HG02571 (cell line): Measurements from ENCODE around the gene WNK1.
"Not testable (repeated sequence)": the region's sequence is repeated elsewhere in the genome, so short reads cannot be mapped to it uniquely, and the experiment has no call there.

Experiments used
- ATAC-seq: cut with Tn5 transposase; IDR thresholded peaks from one replicate; pipeline ENCODE4 v1.9.1; 2021; ENCODE audit warnings: mild to moderate bottlenecking, moderate library complexity; ENCODE audit not compliant: unreplicated experiment

The WNK1 gene

GRCh38 chr12:777550-778047 is 25.2 kb downstream of the WNK1 start:
- no peak for ATAC-seq

- no peak for ATAC-seq
These were observed 26.2 kb downstream of the WNK1 start for GRCh38 chr12:778615-779014.

DNA sequence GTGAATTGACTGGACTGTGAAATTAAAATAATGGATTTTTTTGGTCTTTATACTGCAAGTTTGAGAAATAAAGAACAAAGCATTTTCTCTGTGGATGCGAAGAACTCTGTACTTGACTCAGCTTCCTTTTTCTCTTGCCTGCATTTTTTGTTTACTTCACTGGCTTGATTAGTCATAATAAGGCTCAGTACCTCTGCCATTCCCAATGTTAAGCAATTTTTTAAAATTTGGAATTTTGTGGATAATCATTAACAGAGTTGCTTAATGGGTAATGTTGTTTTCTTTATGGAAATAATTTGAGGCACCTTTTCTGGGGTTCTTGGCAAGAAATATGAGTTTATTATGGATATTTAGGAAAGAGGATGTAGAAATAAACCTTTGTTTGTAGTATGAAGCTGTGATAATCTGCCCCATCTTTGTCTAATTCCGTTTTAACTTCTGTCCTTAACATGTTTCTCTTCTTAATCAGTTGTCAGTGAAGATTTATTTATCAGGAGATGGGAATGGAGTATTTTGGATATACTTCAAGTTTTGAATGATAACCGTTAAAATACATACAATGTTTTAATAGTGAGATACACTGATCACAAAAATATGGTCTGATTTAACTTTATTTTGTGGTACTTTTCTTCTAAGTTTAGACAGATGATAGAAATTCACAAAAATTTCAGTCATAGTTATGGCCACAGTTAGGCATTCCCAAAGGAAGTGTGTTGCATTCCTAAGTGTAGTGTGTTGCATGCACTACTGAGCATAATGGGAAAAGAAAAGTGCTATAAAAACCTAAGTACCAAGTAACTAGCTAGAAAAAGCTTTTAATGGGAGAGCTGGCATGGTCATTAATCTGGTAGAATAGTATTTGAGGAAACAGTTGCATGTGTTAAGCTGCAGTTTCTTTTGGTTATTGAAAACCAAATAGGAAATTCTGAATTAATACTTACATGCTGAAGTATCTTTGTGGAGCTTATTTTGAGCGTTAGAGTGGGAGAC is 27.7 kb downstream of the WNK1 start:
- ATAC-seq = no peak

DNA sequence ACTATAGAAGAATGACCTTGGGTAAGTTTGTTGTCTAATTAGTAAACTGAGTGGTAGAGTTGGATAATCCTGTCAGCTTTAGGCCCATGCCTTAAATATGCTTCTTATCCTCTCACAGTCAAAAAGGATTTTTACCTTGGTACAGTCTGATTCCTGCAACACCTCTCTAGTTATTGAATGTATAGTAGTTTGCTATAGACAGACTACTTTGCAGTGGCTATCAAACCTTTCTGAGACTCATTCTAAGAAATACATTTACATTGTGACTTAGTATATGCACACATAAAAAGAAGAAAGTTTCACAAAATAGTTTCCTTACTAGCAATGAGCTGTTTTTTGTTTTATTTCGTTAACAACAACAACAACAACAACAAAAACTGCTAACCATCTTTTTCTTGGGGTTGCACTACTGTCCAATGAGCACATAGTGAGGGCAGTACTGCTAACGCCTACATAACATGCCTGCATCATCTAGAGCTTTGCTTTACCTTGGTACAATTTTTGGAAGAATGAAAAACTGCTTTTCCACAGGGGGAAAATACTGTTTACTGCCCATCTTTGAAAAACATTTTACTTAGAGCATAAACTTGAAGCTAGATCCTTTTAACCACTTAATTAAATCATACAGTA is 28.5 kb downstream of the WNK1 start:
- no peak for ATAC-seq

DNA sequence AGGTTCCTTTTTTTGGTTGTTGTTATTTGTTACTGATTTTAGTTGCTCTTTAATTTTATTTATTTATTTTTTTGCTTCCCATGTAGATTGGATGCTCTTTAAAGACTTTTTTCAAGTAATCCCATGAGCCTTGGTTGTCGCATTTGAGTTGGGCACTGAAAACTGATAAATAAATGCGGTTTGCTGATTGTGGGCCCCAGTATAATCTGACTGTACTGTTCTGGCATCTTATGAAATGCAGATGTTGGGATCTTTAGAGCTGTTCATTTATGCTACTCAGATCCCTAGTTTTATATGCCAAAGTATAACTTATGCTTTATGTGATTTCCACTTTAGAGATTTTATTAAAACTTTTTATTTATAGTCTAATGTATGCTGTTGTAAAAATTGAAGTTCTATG is 33.3 kb downstream of the WNK1 start:
- no peak for ATAC-seq

DNA sequence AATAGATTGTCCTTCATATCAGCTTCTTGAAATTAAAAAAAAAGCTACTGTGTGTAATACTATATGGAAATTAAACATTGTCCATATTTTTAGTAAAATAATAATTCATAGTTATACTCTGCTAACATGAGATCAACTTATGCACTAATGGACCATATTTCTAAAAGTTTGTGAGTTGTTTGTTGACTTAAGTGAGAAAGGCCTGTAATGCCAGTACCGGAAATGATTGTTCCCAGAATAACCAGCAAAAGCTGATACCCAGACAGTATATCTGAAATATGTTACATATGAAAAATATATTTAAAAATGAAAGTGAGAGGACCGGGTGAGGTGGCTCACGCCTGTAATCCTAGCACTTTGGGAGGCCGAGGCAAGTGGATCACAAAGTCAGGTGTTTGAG is 35.9 kb downstream of the WNK1 start:
- ATAC-seq = no peak

DNA sequence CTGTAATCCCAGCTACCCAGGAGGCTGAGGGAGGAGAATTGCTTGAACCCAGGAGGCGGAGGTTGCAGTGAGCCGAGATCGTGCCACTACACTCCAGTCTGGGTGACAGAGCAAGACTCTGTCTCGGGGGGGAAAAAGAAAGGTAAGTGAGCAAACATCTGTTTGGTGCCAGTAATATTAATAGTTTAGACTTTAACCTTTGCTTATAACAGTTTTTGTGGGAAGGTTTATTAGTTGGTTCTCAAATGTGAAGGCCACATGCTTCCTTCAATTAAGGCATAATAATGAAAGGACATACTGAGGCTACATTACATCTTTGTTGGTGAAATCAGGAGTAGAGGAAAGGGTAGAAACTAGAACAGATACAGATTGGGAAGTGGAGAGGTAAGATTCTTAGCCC is 36.4 kb downstream of the WNK1 start:
- ATAC-seq = not testable (repeated sequence)

DNA sequence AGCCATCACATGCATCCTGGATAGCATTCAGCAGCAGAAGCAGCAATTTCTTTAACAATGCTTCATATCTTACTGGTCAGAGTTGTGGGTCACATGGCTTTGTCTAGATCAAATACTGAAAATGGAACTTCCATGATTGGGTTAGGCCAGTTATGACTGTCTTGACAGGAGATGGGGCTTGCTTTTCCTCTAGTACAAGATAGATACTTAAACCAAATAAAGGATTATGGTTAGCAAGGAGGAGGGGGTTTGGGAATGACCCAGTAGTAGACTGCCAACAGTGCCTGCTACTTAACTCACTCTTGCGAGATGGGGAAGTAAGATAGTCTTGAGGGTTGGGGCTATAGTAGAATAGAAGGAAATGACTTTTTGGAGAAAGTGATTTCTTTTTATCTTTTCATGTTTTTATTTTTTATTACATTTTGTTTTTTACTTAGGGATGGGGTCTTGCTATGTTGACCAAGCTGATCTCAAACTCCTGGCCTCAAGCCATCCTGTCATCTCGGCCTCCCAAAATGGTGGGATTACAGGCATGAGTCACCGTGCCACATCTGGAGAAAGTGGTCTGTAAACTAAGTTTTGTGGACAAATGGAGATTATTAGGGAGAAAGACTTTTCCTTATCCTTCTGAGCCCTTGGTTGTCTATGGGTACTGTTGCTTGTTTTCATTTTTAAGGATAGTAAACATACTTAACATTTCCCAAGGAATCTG is 37.6 kb downstream of the WNK1 start:
- no peak for ATAC-seq

DNA sequence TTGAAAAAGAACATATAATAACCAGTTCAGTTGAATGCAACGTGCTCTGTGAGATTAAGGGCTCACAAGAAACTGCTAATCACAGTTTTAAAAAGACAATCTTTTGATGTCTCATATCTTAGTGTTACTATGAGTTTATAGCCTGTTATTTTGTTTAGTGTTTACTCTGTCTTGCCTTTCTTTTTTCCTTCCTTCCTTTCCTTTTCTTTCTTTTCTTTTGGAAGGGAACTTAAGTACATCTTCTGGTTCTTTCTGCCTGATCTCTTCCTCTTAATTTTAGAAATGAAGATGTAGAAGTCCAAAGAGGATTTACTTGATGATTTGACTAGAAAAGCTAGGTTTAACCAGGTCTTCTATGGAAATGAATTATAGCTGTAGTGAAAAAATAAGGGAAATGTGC is 38.2 kb downstream of the WNK1 start:
- ATAC-seq = no peak

- ATAC-seq = no peak
These were observed 40.7 kb downstream of the WNK1 start for GRCh38 chr12:793037-793436.

- no peak for ATAC-seq
These were observed 41.3 kb downstream of the WNK1 start for GRCh38 chr12:793711-794110.

DNA sequence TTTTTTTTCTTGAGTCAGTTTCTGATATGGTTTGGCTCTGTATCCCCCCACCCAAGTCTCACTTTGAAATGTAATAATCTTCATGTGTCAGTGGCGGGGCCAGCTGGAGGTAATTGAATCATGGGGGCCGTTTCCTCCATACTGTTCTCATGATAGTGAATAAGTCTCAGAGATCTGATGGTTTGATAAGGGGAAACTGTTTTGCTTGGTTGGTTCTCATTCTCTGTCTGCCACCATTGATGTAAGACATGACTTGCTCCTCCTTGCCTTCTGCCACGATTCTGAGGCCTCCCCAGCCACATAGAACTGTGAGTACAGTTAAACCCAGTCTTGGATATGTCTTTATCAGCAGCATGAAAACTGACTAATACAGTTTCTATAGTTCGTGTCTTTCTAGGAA is 42.9 kb downstream of the WNK1 start:
- ATAC-seq = no peak

- ATAC-seq = no peak
These were observed 48.0 kb downstream of the WNK1 start for GRCh38 chr12:800401-800800.

- ATAC-seq = no peak
These were observed 50.1 kb downstream of the WNK1 start for GRCh38 chr12:802242-803120.

DNA sequence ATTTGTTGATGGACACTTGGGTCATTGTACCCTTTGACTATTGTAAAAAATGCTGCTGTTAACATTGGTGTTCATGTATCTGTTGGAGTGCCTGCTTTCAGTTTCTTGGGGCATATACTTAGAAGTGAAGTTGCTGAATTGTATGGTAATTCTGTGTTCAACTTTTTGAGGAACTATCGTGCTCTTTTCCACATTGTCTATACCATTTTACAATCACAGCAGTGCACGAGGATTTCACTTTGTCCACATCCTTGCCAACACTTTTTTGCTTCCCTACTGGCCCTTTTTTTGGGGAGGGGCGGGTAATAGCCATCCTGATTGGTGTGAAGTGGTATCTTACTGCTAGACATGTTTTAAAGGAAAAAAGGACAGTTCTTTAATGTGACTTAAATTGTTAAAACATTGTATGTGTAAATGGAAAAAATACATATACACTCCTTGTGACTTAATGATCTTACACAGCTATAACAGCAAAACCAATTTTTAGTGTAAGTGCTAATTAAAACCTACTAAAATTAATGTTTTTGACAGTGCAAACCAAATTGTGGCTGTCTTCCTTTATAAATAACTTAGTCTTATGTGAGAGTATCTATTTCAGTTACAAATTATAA is 52.7 kb downstream of the WNK1 start:
- no peak for ATAC-seq

DNA sequence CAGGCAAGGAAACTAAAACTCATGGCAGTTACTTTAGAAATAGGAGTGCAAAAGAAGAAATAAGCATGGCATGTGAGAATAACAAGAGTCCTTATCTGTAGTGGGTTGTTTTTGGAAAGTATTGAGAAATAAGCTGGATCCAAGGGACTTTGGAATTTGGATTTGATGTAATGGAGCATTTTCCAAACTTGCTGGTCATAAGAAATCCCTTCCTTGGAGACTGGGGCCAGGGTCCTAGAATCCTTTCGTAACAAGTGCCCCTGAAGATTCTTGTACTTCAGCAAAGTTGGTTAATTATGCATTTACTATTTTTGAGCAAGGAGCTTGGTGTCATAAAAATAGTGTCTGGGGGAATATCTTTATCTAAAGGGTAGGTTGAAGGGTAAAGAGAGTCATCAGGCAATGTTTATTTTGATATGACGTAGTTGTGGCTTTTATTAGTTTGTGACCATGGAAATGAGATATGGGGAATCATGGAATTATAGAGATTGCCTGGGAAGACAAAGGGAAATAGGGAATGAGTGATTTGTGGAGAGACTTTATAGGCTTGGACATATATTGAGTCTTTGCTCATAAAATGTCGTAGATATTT is 53.9 kb downstream of the WNK1 start:
- ATAC-seq = no peak

DNA sequence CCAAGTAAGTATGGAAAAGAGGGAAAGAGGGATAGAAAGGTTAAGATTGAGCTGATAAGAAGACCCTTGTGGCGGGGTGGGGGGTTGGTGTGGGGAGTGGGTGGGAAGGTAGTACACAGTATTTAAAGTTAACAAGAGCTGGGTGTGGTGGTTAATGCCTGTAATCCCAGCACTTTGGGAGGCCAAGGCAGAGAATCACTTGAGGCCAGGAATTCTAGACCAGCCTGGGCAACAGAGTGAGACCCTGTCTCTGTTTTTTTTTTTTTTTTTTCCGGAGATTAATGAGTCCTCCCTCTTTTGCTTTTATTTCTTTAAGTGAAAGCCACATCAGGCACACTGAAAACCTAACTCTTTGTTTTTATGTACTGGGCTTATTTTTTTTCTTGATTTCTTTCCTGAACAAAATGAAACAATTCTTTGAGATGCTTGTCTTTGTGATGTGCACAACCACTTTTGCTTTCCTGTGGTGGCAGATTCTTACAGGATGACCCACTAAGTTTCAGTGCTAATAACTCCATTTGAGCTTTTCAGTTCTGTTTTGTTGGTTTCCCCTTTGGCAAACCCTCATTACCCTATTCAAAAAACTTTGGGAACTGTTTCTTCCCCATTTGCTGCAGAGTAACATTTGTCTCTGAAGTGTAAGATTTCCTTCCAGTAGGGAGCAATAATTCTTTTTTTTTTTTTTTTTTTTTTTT is 54.8 kb downstream of the WNK1 start:
- ATAC-seq = no peak

DNA sequence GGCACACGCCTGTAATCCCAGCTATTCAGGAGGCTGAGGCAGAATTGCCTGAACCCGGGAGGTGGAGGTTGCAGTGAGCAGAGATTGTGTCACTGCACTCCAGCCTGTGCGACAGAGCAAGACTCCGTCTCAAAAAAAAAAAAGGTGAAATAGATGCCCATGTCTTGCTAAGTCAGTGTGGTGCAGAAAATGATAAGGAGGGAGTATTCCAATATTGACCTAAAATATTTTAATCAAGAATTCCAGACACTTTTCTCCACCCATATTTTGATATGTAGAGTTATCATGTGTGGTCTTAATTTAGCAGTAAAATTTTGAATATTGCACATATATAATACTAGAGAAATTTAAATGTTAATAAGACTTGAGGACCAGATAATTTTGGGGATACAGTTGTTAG is 57.7 kb downstream of the WNK1 start:
- no peak for ATAC-seq
